ENCODE measurements around the gene BBS12. TPM values are rescaled to one million over a fixed set of nuclear protein-coding genes. Genes with fewer than 3 reads are reported as not detected.

BBS12 gene
- polyA plus RNA-seq, 1 of the 3 experiments (the other 2 are of a cell fraction), result 1.5 TPM

GRCh38 chr4:122711919-122712318, 20.6 kb upstream of the BBS12 start:
- no peaks in the 10 kb centered on the region for H3K36me3 ChIP-seq (replicated peaks in 1 of 2; ENCODE audit: control insufficient read depth in 1 of 2, insufficient read depth in 2 of 2, low read length in 1 of 2)
- peaks cover 14% of the 10 kb centered on the region for H3F3A ChIP-seq (replicated peaks; ENCODE audit: insufficient read depth)
- no peak overlapping the region for H3K4me3 ChIP-seq (ENCODE audit: low read depth in 2 of 2, low read length in 1 of 2)
- CTCF ChIA-PET, result interaction anchor here (1.1 kb wide), 1 partner anchor 109 kb away, joined by 4 read pairs; no protein-coding TSS in a partner anchor
- H3K4me2 ChIP-seq, result no peak overlapping the region
- POLR2A ChIA-PET, result no interaction called here
- TF ChIP-seq, protein P1, sequence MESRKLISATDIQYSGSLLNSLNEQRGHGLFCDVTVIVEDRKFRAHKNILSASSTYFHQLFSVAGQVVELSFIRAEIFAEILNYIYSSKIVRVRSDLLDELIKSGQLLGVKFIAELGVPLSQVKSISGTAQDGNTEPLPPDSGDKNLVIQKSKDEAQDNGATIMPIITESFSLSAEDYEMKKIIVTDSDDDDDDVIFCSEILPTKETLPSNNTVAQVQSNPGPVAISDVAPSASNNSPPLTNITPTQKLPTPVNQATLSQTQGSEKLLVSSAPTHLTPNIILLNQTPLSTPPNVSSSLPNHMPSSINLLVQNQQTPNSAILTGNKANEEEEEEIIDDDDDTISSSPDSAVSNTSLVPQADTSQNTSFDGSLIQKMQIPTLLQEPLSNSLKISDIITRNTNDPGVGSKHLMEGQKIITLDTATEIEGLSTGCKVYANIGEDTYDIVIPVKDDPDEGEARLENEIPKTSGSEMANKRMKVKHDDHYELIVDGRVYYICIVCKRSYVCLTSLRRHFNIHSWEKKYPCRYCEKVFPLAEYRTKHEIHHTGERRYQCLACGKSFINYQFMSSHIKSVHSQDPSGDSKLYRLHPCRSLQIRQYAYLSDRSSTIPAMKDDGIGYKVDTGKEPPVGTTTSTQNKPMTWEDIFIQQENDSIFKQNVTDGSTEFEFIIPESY (IDR thresholded peaks at IDR 0.05; ENCODE audit: borderline replicate concordance, low read depth), result no peak
- no peak overlapping the region for H3K9ac ChIP-seq
- peak overlapping the region in 1 of 2 experiments; percentile 76; a peak in 1 of 4 replicates for H3K27ac ChIP-seq (ENCODE audit: low read depth in 2 of 2, low read length in 1 of 2)
- H4K20me1 ChIP-seq (ENCODE audit: insufficient read depth), result no peaks in the 10 kb centered on the region
- H3K27me3 ChIP-seq (ENCODE audit: insufficient read depth), result no peaks in the 10 kb centered on the region
- H3K9me2 ChIP-seq, result no peaks in the 10 kb centered on the region
- peaks cover 3 to 4% of the 10 kb centered on the region in 2 experiments; a peak in 2 of 4 replicates for H3K4me1 ChIP-seq (ENCODE audit: control insufficient read depth in 1 of 2, insufficient read depth in 2 of 2, low read depth in 1 of 2, low read length in 1 of 2)
- no peak for DNase-seq
- H3K9me3 ChIP-seq, result no peaks in the 10 kb centered on the region
- no peaks in the 10 kb centered on the region for H3K79me2 ChIP-seq (ENCODE audit: insufficient read depth)
- H2AFZ ChIP-seq (ENCODE audit: low read depth), result no peak overlapping the region

- H3K4me2 ChIP-seq, result no peak overlapping the region
- H3K9me3 ChIP-seq, result no peaks in the 10 kb centered on the region
- no peak overlapping the region for H3K9ac ChIP-seq
- H4K20me1 ChIP-seq (ENCODE audit: insufficient read depth), result no peaks in the 10 kb centered on the region
- H3K27ac ChIP-seq (ENCODE audit: low read depth in 2 of 2, low read length in 1 of 2), result no peak overlapping the region
- no peak for DNase-seq
- H3K9me2 ChIP-seq, result no peaks in the 10 kb centered on the region
- no peak overlapping the region for H2AFZ ChIP-seq (ENCODE audit: low read depth)
- H3K27me3 ChIP-seq (ENCODE audit: insufficient read depth), result no peaks in the 10 kb centered on the region
- POLR2A ChIA-PET, result no interaction called here
- CTCF ChIA-PET, result interaction anchor here (1.1 kb wide), 1 partner anchor 110 kb away, joined by 4 read pairs; no protein-coding TSS in a partner anchor
- TF ChIP-seq RXRA (IDR thresholded peaks at IDR 0.05; ENCODE audit: borderline replicate concordance, low read depth) (no peak), CHD2 (IDR thresholded peaks at IDR 0.05; ENCODE audit: low read length, partially characterized antibody) (no peak), IRF3 (IDR thresholded peaks at IDR 0.05; ENCODE audit: low read depth, low read length) (no peak), RCOR1 (IDR thresholded peaks at IDR 0.05; ENCODE audit: low read length) (no peak), NFIC (IDR thresholded peaks at IDR 0.05; ENCODE audit: borderline replicate concordance) (0 out of 2 replicates have a peak, but pooled peaks have one; percentile 5), JUND (IDR thresholded peaks at IDR 0.05) (peak; percentile 47; the same call in 1 of the 2 replicates), RFX5 (IDR thresholded peaks at IDR 0.05; ENCODE audit: low read length) (no peak), GATA2 (CRISPR knock-in tag; IDR thresholded peaks at IDR 0.05) (no peak), NRF1 (IDR thresholded peaks at IDR 0.05; ENCODE audit: low read depth, low read length) (no peak), TCF12 (IDR thresholded peaks at IDR 0.05) (peak; percentile 59; the same call in 1 of the 2 replicates), FOSL2 (IDR thresholded peaks at IDR 0.05; ENCODE audit: borderline replicate concordance, low read depth) (peak; percentile 65; the same call in 1 of the 2 replicates), POLR2AphosphoS5 (IDR thresholded peaks at IDR 0.05; ENCODE audit: low read depth, low read length) (no peak), PBX3 (IDR thresholded peaks at IDR 0.05) (peak; percentile 91), GABPA (IDR thresholded peaks at IDR 0.05; ENCODE audit: low read depth) (no peak), EZH2phosphoT487 (IDR thresholded peaks at IDR 0.05; ENCODE audit: borderline replicate concordance, low read depth) (no peak), FOXM1 (IDR thresholded peaks at IDR 0.05; ENCODE audit: low read depth) (no peak), REST (IDR thresholded peaks at IDR 0.05; ENCODE audit: low read depth, low read length) (no peak), FOXJ3 (CRISPR knock-in tag; IDR thresholded peaks at IDR 0.05) (no peak)
- peaks cover 14% of the 10 kb centered on the region for H3F3A ChIP-seq (replicated peaks; ENCODE audit: insufficient read depth)
- peaks cover 3 to 4% of the 10 kb centered on the region in 2 experiments; a peak in 2 of 4 replicates for H3K4me1 ChIP-seq (ENCODE audit: control insufficient read depth in 1 of 2, insufficient read depth in 2 of 2, low read depth in 1 of 2, low read length in 1 of 2)
- no peaks in the 10 kb centered on the region for H3K36me3 ChIP-seq (replicated peaks in 1 of 2; ENCODE audit: control insufficient read depth in 1 of 2, insufficient read depth in 2 of 2, low read length in 1 of 2)
- WGBS (ENCODE audit: low lambda C conversion rate), result 85% methylated on average over 4 of the region's 4 CpGs
- H3K79me2 ChIP-seq (ENCODE audit: insufficient read depth), result no peaks in the 10 kb centered on the region
- H3K4me3 ChIP-seq (ENCODE audit: low read depth in 2 of 2, low read length in 1 of 2), result no peak overlapping the region
Observed at GRCh38 chr4:122712782-122713181, 19.7 kb upstream of the BBS12 start.
